Occipital lobe (tissue), 2 donors: ENCODE measurements around the gene NUP88. TPM values are rescaled to one million over a fixed set of nuclear protein-coding genes. Genes with fewer than 3 reads are reported as not detected.
"Not testable (repeated sequence)": the region's sequence is repeated elsewhere in the genome, so short reads cannot be mapped to it uniquely, and the experiment has no call there.

Experiments used
- DNase-seq: peaks from one replicate; lab custom pipeline; 2025; lab: John Stamatoyannopoulos, UW
- total RNA-seq: library from RNA; depleted of rRNA; stranded (reverse); fragments of >200 nt; gene quantifications from one replicate; pipeline ENCODE4 v1.2.3, GENCODE V29; 2014

Gene NUP88
- total RNA-seq = 73.5 TPM

DNA sequence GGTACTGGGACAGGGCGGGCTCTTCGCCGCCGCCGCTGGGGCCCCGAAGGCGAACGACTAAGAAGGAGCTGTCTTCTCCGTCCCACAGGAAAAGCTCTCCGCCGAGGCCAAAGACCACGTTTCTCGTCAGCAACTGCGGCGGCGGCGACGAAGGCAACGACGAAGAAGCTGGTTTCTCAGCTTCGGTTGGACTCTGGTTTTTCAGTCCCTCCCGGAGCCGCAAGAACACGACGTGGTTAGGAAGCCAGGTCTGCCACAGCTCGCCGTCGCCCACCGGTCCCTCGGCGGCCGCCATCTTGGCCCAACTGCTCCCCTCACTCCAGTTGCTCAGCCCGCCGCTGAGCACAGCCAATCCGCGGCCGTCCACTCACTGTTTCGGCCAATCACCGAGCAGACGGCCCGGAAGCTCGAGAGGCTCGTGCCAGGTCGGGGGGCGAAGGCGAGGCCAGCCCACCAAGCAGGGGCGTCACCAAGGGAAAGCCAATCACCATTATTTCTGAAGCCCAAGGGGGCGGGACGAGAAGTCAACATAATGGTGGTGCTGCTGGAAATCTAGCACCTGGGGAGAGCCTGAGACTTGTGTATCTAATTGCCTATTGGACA is at the start of gene NUP88:
Gene NUP88, minus strand, starts transcription at position 307 of the 603 bp plus-strand sequence. Its CDS starts 12 bp downstream, at position 295.
- peak; percentile 97 for DNase-seq

GRCh38 chr17:5468075-5468473 is 48.6 kb upstream of the NUP88 start:
- DNase-seq = no peak

- DNase-seq = no peak
These were observed 48.0 kb upstream of the NUP88 start for GRCh38 chr17:5467416-5467815.

GRCh38 chr17:5466295-5466694 is 46.8 kb upstream of the NUP88 start:
- no peak for DNase-seq

DNA sequence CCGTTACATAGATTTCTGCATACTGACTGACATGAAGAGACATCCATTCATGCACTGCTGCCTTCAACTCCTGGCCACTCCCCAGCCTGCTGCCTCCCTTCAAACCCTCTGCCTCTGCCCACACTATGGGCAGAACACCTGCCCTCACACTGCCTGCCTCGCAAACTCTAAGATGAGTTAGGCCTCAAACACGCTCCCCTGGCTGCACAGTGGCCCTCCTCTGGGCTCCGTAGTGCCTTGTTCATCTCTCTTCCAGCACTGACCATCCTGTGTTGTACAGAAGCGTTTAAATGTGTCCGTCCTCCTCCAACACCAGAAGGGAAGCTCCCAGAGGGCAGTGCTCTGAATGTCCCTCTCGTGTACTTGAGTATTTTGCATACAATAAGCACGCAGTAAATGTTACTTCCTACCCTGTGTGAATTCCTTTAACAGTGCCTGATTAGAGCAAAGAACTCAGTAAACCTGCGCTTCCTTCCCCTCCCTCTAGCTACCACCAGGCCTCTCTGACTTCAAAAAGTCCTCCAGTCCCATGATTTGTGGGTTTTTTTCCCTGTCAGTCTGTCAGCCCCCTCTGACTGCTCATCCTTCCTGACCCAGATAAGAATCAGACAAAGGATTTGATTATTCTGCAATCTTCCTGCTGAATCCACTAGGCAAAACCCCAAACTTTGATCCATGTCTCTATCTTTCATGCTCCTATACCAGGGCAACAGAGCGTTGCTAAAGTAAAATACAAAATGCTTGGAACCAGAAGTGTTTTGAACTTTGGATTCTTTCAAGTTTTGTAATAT is 45.5 kb upstream of the NUP88 start:
- DNase-seq = no peak

DNA sequence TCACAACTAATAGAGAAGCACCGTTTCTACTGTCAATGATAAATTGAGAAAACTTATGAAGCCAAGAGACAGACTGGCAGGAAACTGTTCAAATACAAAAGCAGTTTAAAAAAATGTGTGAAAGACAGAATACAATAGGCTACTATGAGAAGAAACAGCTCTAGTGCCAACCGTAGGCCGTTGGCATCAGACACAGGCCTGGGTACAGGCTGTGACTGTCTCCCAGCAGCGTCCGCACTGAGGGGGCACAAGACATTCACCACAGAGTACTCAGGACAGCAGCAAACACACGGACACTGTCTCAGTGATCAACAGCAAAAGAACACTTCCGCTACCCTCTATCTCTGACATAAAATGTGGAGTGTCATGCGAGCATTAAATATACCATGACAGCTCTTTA is 27.3 kb upstream of the NUP88 start:
- peak; percentile 72 for DNase-seq

DNA sequence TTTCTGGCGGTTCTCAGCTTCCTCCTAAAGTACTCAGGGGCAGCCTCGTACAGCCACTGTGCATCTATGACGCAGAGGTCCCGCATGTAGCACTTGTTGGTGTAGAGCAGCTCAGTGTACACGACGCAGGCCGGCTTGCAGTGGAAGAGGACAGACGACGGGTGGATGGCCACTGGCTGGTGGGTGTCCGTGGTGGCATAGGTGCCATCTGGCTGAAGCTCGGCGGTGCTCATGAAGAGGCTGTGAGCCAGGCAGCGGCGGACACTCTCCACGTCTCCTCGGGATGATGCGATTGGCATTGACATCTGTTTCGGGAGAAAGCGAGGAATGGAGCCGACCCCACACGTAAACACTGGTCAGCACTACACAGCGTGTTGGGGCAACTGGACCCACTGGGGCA is 24.7 kb upstream of the NUP88 start:
- DNase-seq = no peak

DNA sequence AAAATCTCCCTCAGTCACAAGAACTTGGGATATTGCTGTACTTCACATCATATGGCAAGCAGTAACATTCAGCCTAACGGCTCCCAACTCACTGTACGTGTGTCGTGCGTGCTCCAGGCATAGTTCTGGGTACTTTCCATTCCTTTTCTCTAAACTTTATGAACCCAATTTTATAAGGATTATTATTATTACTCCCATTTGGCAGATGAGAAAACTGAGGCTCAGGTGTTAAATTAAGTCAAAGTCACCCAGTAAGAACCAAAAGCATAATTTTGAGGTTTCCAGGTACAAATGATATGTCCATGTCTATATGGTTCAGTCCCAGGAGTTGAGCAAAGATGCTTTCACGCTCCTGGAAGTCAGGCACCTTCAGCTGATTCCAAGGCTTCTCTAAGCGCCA is 24.3 kb upstream of the NUP88 start:
- no peak for DNase-seq

DNA sequence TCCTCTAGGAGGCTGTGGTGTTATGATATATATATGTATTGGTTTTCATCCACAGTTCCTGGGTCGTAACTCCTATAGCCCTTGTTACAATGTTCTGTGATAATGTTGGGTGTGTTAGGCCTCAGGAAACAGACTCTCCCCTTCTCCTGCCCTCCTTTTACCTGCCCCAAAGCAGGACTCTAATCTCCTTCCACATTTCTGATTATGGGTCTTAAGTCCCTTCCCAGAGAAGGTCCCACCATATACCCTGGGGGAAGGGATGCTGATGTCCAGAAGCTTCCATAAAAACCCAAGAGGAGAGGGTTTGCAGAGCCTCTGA is 19.9 kb upstream of the NUP88 start:
- DNase-seq = no peak

DNA sequence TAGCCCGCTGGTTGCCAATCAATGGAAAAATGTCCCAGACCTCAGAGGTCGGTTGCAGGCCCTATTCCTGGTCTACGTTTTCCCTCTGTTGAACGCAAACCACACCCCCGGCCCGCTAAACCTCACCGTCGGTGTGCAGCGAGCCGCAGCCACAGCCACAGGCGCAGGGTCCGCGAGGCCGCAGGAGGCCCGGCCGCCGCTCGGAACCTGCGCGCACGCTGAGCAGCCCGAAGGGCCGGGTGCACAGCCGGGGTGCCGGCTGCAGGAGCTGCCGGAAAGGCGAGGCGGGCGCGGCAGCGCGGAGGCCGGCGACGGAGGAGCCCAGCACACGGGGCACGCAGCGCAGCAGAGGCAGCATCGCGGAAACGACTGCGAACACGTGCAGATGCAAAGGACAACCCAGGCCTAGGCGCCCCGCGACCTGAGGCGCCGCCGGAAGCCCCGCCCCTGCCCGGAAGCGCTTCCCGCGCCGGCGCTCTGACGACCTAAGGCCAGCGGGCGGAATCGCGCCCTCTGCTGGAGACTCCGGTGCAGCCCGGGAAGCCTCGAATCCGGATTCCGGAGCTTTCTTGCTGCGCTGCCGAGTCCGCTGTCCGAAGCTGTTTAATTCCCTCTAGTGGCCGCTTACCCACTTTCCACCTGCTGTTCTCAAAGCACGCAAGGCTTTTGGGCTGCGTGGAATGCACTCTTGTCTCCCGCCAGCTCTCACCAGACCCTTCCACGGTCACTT is 19.4 kb upstream of the NUP88 start, which contains the start of gene C1QBP:
Gene C1QBP, minus strand, starts transcription at position 440 of the 730 bp plus-strand sequence. Its CDS starts 82 bp downstream, at position 358.
- peak; percentile 81 for DNase-seq

GRCh38 chr17:5437721-5438317 is 18.4 kb upstream of the NUP88 start:
- DNase-seq = no peak

DNA sequence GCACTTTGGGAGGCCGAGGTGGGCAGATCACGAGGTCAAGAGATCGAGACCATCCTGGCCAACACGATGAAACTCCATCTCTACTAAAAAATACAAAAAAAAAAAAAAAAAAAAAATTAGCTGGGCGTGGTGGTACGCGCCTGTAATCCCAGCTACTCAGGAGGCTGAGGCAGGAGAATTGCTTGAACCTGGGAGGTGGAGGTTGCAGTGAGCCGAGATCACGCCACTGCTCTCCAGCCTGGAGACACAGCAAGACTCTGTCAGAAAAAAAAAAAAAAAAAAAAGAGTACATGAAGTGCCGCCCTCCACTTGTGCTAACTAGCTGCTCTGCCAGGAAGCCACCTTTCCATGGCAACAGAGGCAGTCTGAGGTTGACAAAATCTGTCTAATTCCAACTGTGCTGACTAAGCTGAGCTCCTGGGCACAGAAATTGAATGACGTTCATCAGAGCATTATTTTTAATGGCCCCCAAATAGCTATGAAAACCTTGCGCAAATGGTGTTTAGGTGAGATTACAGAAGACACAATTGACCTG is 16.4 kb upstream of the NUP88 start:
- not testable (repeated sequence) for DNase-seq

- DNase-seq = no peak
These were observed 15.5 kb upstream of the NUP88 start for GRCh38 chr17:5434984-5435383.

- no peak for DNase-seq
These were observed 12.6 kb upstream of the NUP88 start for GRCh38 chr17:5431949-5432556.

DNA sequence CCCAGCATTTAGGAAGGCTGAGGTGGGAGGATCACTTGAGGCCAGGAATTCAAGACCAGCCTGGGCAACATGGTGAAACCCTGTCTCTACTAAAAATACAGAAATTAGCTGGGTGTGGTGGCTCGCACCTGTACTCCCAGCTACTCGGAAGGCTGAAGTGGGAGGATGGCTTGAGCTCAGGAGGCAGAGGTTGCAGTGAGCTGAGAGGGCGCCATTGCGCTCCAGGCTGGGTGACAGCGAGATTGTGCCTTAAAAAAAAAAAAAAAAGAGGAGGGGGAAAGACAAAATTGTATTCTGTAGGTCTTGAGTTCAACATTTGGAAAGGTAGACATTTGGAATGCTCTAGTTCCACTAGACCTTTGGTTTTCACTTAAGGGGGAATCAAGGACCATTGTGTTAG is 11.8 kb upstream of the NUP88 start:
- DNase-seq = not testable (repeated sequence)

DNA sequence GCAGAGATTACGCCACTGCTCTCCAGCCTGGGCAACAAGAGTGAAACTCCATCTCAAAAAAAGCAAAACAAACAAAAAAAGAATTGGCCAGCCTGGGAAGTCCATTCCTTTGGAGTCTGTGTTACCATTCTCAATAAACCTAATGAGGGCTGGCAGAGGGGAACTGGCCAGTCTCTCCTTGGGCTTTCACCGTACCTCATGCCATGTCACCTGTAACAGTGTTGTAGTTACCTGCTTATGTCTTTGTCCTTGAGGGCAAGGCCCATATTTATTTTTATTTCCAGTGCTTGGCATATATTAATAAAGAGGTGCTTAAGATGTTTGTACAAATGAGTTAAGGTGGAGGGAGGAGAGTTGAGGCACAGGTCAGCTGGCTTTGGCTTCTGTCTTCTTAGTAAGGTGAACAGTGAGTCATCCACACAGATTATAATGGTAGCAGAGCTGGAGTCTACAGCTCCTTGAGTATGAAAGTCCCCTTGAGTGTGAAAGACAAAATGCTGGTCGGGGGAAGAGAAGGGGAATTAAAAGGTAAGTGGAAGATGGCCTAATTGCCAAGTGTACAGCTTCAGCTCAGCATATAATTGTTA is 11.0 kb upstream of the NUP88 start:
- no peak for DNase-seq

GRCh38 chr17:5429191-5429887 is 9.9 kb upstream of the NUP88 start:
- no peak for DNase-seq

DNA sequence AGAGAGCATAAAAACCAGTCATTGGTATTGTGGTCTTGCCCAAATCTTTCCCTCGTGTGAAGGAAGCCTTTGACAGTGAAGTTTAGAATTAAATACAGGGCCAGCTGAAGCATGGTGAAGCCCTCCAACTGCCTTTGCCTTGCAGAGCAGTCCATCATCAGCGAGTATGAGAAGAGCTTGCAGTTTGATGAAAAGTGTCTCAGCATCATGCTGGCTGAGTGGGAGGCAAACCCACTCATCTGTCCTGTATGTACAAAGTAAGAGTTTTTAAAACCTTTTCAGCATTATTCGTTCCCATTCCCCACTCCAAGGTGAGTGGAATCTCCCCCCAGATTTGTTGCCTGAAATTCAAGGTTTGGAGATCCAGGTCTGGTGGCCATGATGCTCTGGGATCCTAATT is 6.4 kb upstream of the NUP88 start:
- DNase-seq = no peak

DNA sequence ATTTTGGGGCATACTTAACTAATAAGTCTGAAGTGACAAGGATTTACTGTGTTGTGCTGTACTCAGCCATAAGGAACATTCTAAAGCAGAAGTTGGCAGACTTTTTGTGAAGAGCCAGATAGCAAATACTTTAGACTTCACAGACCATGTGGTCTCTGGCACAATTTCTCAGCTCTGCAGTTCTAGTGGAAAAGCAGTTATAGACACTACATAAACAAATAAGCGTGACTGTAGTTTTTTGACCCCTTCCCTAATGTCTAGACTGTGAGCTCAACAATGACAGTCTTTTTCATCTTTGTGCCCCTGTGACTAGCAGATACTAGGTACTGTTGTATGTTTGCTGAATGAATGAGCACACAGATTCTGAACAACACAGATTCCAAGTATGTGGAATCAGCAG is 5.4 kb upstream of the NUP88 start:
- no peak for DNase-seq

GRCh38 chr17:5422505-5422904 is 3.0 kb upstream of the NUP88 start:
- no peak for DNase-seq
